ENCODE data around the gene SIAE.

Gene SIAE

DNA sequence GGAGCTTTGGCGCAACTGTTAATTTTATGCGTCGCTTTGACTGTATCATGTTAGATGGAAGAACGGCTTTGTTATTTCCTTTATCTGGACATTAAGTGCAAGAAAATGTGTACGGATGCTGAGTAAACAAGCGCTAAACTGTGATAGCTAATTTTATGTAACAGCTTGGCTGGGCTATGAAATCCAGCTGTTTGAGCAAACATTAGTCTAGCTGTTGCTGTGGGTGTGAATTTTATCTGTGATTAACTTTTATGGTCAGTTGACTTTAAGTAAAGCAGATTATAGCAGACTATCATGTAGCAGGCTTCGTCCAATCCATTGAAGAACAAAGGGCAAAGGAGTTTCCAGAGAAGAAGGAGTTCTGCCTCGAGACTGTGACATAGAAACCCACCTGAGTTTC is 89.8 kb downstream of the SIAE start:
- CTCF ChIA-PET, result interaction anchor here (0.6 kb wide), 1 partner anchor 18 kb away, joined by 5 read pairs; no protein-coding TSS in a partner anchor
- H3K27ac ChIP-seq, result no peak overlapping the region
- POLR2A ChIA-PET (ENCODE audit: low non-redundant PET), result no interaction called here
- no peak for TF ChIP-seq CTCF (conservative IDR thresholded peaks at IDR 0.05; ENCODE audit: low read depth)
- no peak for DNase-seq (ENCODE audit: low spot score)

Measured in RWPE1 (cell line).